SU-DHL-6 (cell line): ENCODE results near the gene SGK1.

Experiments used
- EZH2phosphoT487 ChIP-seq: fragments of 200-600 bp; sonication (generic), shearing (Covaris generic); conservative IDR thresholded peaks from 2 replicates; pipeline ENCODE4 v1.6.1; 2018; ENCODE audit warnings: mild to moderate bottlenecking, antibody characterized with exemption, low read length, moderate library complexity, mixed read lengths
- TF ChIP-seq, protein P1 (sequence below): fragments of 200-600 bp; sonication (generic); IDR thresholded peaks from one replicate; pipeline ENCODE4 v1.5.1; 2017; ENCODE audit warnings: antibody characterized with exemption, mild to moderate bottlenecking, low read length, moderate library complexity; ENCODE audit not compliant: insufficient read depth, poor library complexity, severe bottlenecking

DNA sequence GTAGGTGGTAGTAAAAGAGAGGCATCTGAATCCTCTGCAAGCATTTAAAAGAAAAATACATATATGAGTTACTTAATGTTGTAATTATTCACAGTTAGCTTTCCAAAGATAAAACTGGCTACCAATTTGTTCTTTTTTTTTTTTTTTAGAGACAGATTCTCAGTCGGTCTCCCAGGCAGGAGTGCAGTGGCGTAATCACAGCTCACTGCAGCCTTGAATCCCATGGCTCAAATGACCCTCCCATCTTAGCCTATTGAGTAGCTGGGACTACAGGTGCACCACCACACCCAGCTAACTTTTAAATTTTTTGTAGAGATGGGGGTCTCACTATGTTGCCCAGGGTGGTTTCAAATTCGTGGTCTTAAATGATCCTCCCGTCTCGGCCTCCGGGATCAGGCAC, 36.5 kb downstream of the SGK1 start:
- TF ChIP-seq, protein P1, sequence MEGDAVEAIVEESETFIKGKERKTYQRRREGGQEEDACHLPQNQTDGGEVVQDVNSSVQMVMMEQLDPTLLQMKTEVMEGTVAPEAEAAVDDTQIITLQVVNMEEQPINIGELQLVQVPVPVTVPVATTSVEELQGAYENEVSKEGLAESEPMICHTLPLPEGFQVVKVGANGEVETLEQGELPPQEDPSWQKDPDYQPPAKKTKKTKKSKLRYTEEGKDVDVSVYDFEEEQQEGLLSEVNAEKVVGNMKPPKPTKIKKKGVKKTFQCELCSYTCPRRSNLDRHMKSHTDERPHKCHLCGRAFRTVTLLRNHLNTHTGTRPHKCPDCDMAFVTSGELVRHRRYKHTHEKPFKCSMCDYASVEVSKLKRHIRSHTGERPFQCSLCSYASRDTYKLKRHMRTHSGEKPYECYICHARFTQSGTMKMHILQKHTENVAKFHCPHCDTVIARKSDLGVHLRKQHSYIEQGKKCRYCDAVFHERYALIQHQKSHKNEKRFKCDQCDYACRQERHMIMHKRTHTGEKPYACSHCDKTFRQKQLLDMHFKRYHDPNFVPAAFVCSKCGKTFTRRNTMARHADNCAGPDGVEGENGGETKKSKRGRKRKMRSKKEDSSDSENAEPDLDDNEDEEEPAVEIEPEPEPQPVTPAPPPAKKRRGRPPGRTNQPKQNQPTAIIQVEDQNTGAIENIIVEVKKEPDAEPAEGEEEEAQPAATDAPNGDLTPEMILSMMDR = no peak
- TF ChIP-seq EZH2phosphoT487 = no peak
